ENCODE measurements around the gene ZNF620. TPM values are rescaled to one million over a fixed set of nuclear protein-coding genes. Genes with fewer than 3 reads are reported as not detected.
"Not testable (repeated sequence)": the region's sequence is repeated elsewhere in the genome, so short reads cannot be mapped to it uniquely, and the experiment has no call there.

ZNF620 gene
- total and polyA plus RNA-seq, 5 experiments from 2014 or later: 3.1 to 4.1 (median 3.9) TPM

- Mint-ChIP-seq H3K36me3 (peaks cover 0 to 6% (median 0%) of the 10 kb centered on the region in 3 donors), H3K27me3 (peaks cover 0 to 4% (median 3%) of the 10 kb centered on the region in 5 donors), H3K4me3 (no peak overlapping the region), H3K9me3 (peaks cover 0 to 5% (median 0%) of the 10 kb centered on the region in 9 donors), H3K4me1 (no peaks in the 10 kb centered on the region), H3K27ac (no peak overlapping the region)
- POLR2A ChIA-PET: no interaction called here
- no peak for DNase-seq
- no peak for ATAC-seq
Observed at GRCh38 chr3:40546816-40547215, 41.0 kb downstream of the ZNF620 start.

- ATAC-seq: no peak
- peaks cover 0 to 6% (median 3%) of the 10 kb centered on the region in 5 donors for H3K27me3 Mint-ChIP-seq
Observed at GRCh38 chr3:40550167-40550566, 44.3 kb downstream of the ZNF620 start.

GRCh38 chr3:40557575-40558161 lies 51.8 kb downstream of the ZNF620 start:
- POLR2A ChIA-PET: no interaction called here
- Mint-ChIP-seq H3K36me3 (peaks cover 0 to 2% (median 1%) of the 10 kb centered on the region in 3 donors), H3K4me3 (no peak overlapping the region), H3K9me3 (no peaks in the 10 kb centered on the region), H3K27ac (no peak overlapping the region), H3K4me1 (no peaks in the 10 kb centered on the region), H3K27me3 (peaks cover 0 to 16% (median 0%) of the 10 kb centered on the region in 5 donors)
- ATAC-seq (no peak), DNase-seq (no peak)

More at GRCh38 chr3:40550167-40550566, 44.3 kb downstream of the ZNF620 start:
- Mint-ChIP-seq H3K4me3 (no peak overlapping the region), H3K36me3 (peaks cover 0 to 6% (median 0%) of the 10 kb centered on the region in 3 donors), H3K9me3 (peaks cover 0 to 5% (median 0%) of the 10 kb centered on the region in 9 donors), H3K4me1 (no peaks in the 10 kb centered on the region), H3K27ac (no peak overlapping the region)
- DNase-seq: no peak
- POLR2A ChIA-PET: no interaction called here

GRCh38 chr3:40562482-40562881 lies 56.6 kb downstream of the ZNF620 start:
- H3K9me3 Mint-ChIP-seq, POLR2A ChIA-PET, DNase-seq, H3K27ac Mint-ChIP-seq, H3K4me1 Mint-ChIP-seq, H3K36me3 Mint-ChIP-seq, H3K4me3 Mint-ChIP-seq, ATAC-seq: not testable (repeated sequence)
- H3K27me3 Mint-ChIP-seq: peaks cover 0 to 31% (median 2%) of the 10 kb centered on the region in 5 donors

- H3K27ac Mint-ChIP-seq, POLR2A ChIA-PET, H3K4me1 Mint-ChIP-seq, DNase-seq, ATAC-seq, H3K4me3 Mint-ChIP-seq, H3K36me3 Mint-ChIP-seq, H3K9me3 Mint-ChIP-seq: not testable (repeated sequence)
- peaks cover 0 to 34% (median 2%) of the 10 kb centered on the region in 5 donors for H3K27me3 Mint-ChIP-seq
Observed at GRCh38 chr3:40565629-40566028, 59.8 kb downstream of the ZNF620 start.

- Mint-ChIP-seq H3K4me1 (no peaks in the 10 kb centered on the region), H3K27ac (no peak overlapping the region), H3K4me3 (no peak overlapping the region), H3K27me3 (peaks cover 2 to 27% (median 3%) of the 10 kb centered on the region in 5 donors), H3K36me3 (peaks cover 0 to 2% (median 0%) of the 10 kb centered on the region in 3 donors), H3K9me3 (peaks cover 0 to 7% (median 0%) of the 10 kb centered on the region in 9 donors)
- DNase-seq: no peak
- no peak for ATAC-seq
- POLR2A ChIA-PET: no interaction called here
Observed at GRCh38 chr3:40566694-40567093, 60.9 kb downstream of the ZNF620 start.

Other genes starting within 250 kb of the ZNF620 start
- gene EIF1B, start 196.3 kb upstream of the ZNF620 start, total RNA-seq: 10 to 100 TPM; 64.0 to 68.8 TPM
- gene EIF1B, start 196.3 kb upstream of the ZNF620 start, polyA plus RNA-seq: 10 to 100 TPM; 38.9 to 47.9 (median 44.2) TPM
- gene ENTPD3, start 118.9 kb upstream of the ZNF620 start, total RNA-seq: not detected
- gene ENTPD3, start 118.9 kb upstream of the ZNF620 start, polyA plus RNA-seq: not detected
- gene RPL14, start 48.7 kb upstream of the ZNF620 start, total RNA-seq: 1,000 to 10,000 TPM; 3,382 to 3,475 TPM
- 1,000 to 10,000 TPM; 1,654 to 1,909 (median 1,883) TPM for gene RPL14, start 48.7 kb upstream of the ZNF620 start, polyA plus RNA-seq
- gene ZNF619, start 28.9 kb upstream of the ZNF620 start, total RNA-seq: 10 to 100 TPM; 11.3 to 14.2 TPM
- gene ZNF619, start 28.9 kb upstream of the ZNF620 start, polyA plus RNA-seq: 1 to 10 TPM; 2.3 to 3.1 (median 3.0) TPM
- 10 to 100 TPM; 29.8 to 30.2 TPM for gene ZNF621, start 18.9 kb downstream of the ZNF620 start, total RNA-seq
- gene ZNF621, start 18.9 kb downstream of the ZNF620 start, polyA plus RNA-seq: 1 to 10 TPM; 2.8 to 4.6 (median 3.3) TPM

All from naive thymus-derived CD8-positive, alpha-beta T cell (primary cell).